ENCODE measurements around the gene FAM186B.

The FAM186B gene

DNA sequence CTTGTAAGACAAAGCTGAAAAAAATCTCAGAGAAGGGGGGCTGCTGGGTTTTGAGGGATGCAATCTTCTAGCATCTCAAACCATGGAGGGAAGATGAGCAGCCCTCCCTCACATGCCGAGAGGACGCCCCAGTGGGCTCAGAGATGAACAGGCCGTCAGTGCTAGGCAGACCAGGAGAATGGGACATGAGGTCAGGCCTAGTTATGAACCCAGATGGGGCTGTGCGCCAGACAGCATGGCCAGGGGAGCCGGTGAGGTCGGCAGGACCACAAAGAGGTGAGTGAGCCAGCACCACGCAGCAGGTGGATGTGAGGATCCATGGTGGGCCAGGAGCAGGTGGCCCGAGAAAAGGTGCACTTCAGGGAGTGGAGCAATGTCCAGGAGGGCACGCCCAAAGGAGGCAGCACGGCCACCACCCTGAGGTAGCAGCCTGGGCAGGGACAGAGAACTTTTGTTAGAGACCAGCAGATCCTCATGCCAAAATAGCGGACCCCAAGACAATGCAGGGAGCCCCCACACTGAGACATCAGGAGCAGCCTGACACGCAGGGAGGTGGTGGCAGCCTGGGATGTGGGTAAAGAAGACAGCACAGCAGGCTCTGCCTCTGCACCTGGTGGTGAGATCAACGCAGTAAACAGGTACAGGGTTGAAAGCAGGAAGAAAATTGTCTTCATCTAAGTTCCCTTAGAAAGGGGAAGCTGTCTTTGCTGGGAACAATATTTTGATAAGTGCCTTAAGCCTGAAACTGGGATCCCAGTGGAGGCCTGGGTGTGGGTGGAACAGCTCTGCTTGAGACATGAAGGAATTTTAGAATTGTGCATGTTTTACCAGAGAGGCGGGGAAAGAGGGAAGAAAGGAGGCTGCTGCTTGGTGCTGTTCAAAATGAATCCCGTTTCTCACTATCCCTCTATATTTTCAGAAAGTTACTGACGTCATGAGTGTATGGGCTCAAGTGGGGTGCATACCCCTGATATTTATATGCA lies 19.7 kb downstream of the FAM186B start:
- Histone ChIP-seq H3K4me1 (ENCODE audit: insufficient read depth, poor library complexity, severe bottlenecking) (no peaks in the 10 kb centered on the region), H3K36me3 (ENCODE audit: low read depth) (no peaks in the 10 kb centered on the region; the same call in 1 of the 2 replicates), H3K27me3 (ENCODE audit: insufficient read depth, poor library complexity, severe bottlenecking) (no peaks in the 10 kb centered on the region), H3K4me3 (ENCODE audit: severe bottlenecking) (no peak overlapping the region), H3K27ac (ENCODE audit: poor library complexity, severe bottlenecking) (no peak overlapping the region), H3K9me3 (ENCODE audit: severe bottlenecking) (no peaks in the 10 kb centered on the region)
- ATAC-seq (ENCODE audit: low read depth) (no peak), DNase-seq (ENCODE audit: low spot score) (no peak)
- TF ChIP-seq, protein P1, sequence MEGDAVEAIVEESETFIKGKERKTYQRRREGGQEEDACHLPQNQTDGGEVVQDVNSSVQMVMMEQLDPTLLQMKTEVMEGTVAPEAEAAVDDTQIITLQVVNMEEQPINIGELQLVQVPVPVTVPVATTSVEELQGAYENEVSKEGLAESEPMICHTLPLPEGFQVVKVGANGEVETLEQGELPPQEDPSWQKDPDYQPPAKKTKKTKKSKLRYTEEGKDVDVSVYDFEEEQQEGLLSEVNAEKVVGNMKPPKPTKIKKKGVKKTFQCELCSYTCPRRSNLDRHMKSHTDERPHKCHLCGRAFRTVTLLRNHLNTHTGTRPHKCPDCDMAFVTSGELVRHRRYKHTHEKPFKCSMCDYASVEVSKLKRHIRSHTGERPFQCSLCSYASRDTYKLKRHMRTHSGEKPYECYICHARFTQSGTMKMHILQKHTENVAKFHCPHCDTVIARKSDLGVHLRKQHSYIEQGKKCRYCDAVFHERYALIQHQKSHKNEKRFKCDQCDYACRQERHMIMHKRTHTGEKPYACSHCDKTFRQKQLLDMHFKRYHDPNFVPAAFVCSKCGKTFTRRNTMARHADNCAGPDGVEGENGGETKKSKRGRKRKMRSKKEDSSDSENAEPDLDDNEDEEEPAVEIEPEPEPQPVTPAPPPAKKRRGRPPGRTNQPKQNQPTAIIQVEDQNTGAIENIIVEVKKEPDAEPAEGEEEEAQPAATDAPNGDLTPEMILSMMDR (IDR thresholded peaks at IDR 0.05; ENCODE audit: poor library complexity, severe bottlenecking) = no peak

DNA sequence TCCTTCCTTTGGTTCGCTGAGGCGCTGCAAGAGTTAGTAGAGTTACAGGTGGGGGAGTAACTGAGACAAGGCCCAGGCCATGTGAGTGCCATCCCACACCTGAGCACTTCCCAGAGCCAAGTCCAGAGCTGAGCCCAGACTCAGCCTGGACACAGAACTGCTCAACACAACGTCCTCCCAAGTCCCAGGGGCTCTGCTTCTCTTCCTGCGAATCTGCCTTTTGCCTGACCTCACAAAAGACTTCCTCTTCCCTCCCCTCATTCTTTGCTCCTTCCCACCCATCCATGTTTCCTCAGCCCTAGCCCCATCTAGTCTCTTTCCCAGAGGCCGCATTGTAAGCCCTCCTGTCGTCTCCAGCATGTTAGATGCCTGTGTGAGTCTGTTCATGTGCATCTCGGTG lies 20.8 kb downstream of the FAM186B start:
- ATAC-seq (ENCODE audit: low read depth) (no peak), DNase-seq (ENCODE audit: low spot score) (no peak)
- no peaks in the 10 kb centered on the region for H3K9me3 ChIP-seq (ENCODE audit: severe bottlenecking)
- H3K4me3 ChIP-seq (ENCODE audit: severe bottlenecking) = no peak overlapping the region
- H3K27me3 ChIP-seq (ENCODE audit: insufficient read depth, poor library complexity, severe bottlenecking) = no peaks in the 10 kb centered on the region
- no peaks in the 10 kb centered on the region; the same call in 1 of the 2 replicates for H3K36me3 ChIP-seq (ENCODE audit: low read depth)
- H3K27ac ChIP-seq (ENCODE audit: poor library complexity, severe bottlenecking) = no peak overlapping the region
- no peaks in the 10 kb centered on the region for H3K4me1 ChIP-seq (ENCODE audit: insufficient read depth, poor library complexity, severe bottlenecking)
- TF ChIP-seq, protein P1 (IDR thresholded peaks at IDR 0.05; ENCODE audit: poor library complexity, severe bottlenecking) = no peak

DNA sequence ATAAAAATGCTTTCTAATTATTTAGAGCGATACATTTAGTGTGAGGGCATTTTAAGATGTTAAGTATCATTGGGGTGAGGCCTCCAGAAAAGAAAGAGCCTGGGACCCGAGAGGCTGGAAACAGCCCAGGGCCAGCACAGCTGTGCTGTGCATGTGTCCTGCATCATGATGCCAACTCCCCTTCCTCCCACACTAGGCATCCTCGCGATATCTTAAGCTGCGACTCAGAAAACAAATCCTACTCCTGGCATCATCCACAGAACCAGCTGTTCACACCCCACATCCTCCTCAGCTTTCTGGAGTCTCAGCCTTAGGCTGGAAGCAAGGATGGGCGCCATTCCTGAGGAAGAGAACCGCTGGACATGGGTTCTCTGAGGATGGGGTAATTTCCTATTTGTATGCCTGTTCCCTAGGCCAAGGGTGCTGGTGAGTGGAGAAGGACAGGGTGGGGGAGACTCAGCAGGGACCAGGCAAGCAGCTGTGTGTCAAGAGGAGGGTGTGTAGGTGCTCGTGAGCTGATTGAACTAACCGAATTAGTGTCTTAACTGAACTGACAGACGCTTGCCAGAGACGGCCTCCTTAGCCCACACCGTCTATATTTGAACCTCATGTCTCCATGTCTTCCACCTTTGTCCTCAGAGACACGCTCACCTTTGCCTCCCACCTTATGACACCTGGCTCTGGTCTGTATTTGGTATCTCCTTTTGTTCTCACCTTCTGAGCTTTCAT lies 21.9 kb downstream of the FAM186B start:
- ATAC-seq (ENCODE audit: low read depth) (no peak), DNase-seq (ENCODE audit: low spot score) (no peak)
- Histone ChIP-seq H3K36me3 (ENCODE audit: low read depth) (no peaks in the 10 kb centered on the region; the same call in 1 of the 2 replicates), H3K27me3 (ENCODE audit: insufficient read depth, poor library complexity, severe bottlenecking) (no peaks in the 10 kb centered on the region), H3K9me3 (ENCODE audit: severe bottlenecking) (no peaks in the 10 kb centered on the region), H3K27ac (ENCODE audit: poor library complexity, severe bottlenecking) (no peak overlapping the region), H3K4me1 (ENCODE audit: insufficient read depth, poor library complexity, severe bottlenecking) (no peaks in the 10 kb centered on the region), H3K4me3 (ENCODE audit: severe bottlenecking) (no peak overlapping the region)
- TF ChIP-seq, protein P1 (IDR thresholded peaks at IDR 0.05; ENCODE audit: poor library complexity, severe bottlenecking) = no peak

DNA sequence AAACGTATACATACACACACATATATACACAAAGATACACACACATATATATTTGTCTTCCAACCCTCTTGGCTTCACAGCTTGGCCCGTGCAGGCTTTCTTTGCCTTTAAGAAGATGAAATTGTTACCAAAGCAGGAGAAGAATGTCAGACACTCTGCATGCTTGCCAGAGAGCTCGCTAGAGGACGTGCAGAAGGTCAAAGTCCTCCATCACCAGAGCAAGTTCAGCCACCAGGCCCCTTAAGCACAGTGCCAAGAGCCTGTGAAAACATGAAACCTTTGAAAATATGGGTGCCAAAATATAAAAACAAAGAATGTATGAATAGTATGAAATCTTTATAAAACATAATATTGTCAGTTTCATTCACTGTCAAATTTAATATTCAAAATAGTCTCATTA lies 22.6 kb downstream of the FAM186B start:
- no peak overlapping the region for H3K4me3 ChIP-seq (ENCODE audit: severe bottlenecking)
- H3K27me3 ChIP-seq (ENCODE audit: insufficient read depth, poor library complexity, severe bottlenecking) = no peaks in the 10 kb centered on the region
- no peaks in the 10 kb centered on the region for H3K9me3 ChIP-seq (ENCODE audit: severe bottlenecking)
- DNase-seq (ENCODE audit: low spot score) (no peak), ATAC-seq (ENCODE audit: low read depth) (no peak)
- no peaks in the 10 kb centered on the region; the same call in 1 of the 2 replicates for H3K36me3 ChIP-seq (ENCODE audit: low read depth)
- H3K27ac ChIP-seq (ENCODE audit: poor library complexity, severe bottlenecking) = no peak overlapping the region
- no peaks in the 10 kb centered on the region for H3K4me1 ChIP-seq (ENCODE audit: insufficient read depth, poor library complexity, severe bottlenecking)
- TF ChIP-seq, protein P1 (IDR thresholded peaks at IDR 0.05; ENCODE audit: poor library complexity, severe bottlenecking) = no peak
